HG03432 (cell line): ENCODE results near the gene COL23A1.
"Not testable (repeated sequence)": the region's sequence is repeated elsewhere in the genome, so short reads cannot be mapped to it uniquely, and the experiment has no call there.

Source experiments
- ATAC-seq: cut with Tn5 transposase; IDR thresholded peaks from one replicate; pipeline ENCODE4 v1.9.1; 2021; ENCODE audit warnings: mild to moderate bottlenecking, moderate library complexity; ENCODE audit not compliant: unreplicated experiment

COL23A1 gene

GRCh38 chr5:178312880-178313282, 277.3 kb downstream of the COL23A1 start:
- ATAC-seq = no peak

GRCh38 chr5:178310130-178310865, 279.9 kb downstream of the COL23A1 start:
- no peak for ATAC-seq

- no peak for ATAC-seq
These were observed 280.8 kb downstream of the COL23A1 start for GRCh38 chr5:178309271-178310013.

GRCh38 chr5:178308541-178309092, 281.6 kb downstream of the COL23A1 start:
- no peak for ATAC-seq

GRCh38 chr5:178307267-178308045, 282.7 kb downstream of the COL23A1 start:
- ATAC-seq = no peak

- no peak for ATAC-seq
These were observed 283.6 kb downstream of the COL23A1 start for GRCh38 chr5:178306430-178307225.

- no peak for ATAC-seq
These were observed 284.4 kb downstream of the COL23A1 start for GRCh38 chr5:178305801-178306200.

GRCh38 chr5:178304761-178305645, 285.2 kb downstream of the COL23A1 start:
- ATAC-seq = no peak

- no peak for ATAC-seq
These were observed 286.2 kb downstream of the COL23A1 start for GRCh38 chr5:178304016-178304415.

- not testable (repeated sequence) for ATAC-seq
These were observed 287.9 kb downstream of the COL23A1 start for GRCh38 chr5:178302321-178302720.

- no peak for ATAC-seq
These were observed 288.6 kb downstream of the COL23A1 start for GRCh38 chr5:178301641-178302040.

- no peak for ATAC-seq
These were observed 291.8 kb downstream of the COL23A1 start for GRCh38 chr5:178298283-178298807.

GRCh38 chr5:178297751-178298150, 292.4 kb downstream of the COL23A1 start:
- ATAC-seq = no peak

- no peak for ATAC-seq
These were observed 294.1 kb downstream of the COL23A1 start for GRCh38 chr5:178296066-178296465.

GRCh38 chr5:178295589-178295988, 294.6 kb downstream of the COL23A1 start:
- ATAC-seq = no peak

GRCh38 chr5:178293815-178294214, 296.4 kb downstream of the COL23A1 start:
- no peak for ATAC-seq

- ATAC-seq = no peak
These were observed 296.8 kb downstream of the COL23A1 start for GRCh38 chr5:178293400-178293799.

- no peak for ATAC-seq
These were observed 297.4 kb downstream of the COL23A1 start for GRCh38 chr5:178292826-178293205.
